GM19463 (cell line): ENCODE data around the gene RASA3.
A peak's percentile ranks its signal among the peaks of the same experiment; 100 is the strongest.

Experiments used
- ATAC-seq: cut with Tn5 transposase; IDR thresholded peaks from one replicate; pipeline ENCODE4 v1.9.1; 2021; ENCODE audit warnings: mild to moderate bottlenecking, moderate library complexity; ENCODE audit not compliant: unreplicated experiment

RASA3 gene

DNA sequence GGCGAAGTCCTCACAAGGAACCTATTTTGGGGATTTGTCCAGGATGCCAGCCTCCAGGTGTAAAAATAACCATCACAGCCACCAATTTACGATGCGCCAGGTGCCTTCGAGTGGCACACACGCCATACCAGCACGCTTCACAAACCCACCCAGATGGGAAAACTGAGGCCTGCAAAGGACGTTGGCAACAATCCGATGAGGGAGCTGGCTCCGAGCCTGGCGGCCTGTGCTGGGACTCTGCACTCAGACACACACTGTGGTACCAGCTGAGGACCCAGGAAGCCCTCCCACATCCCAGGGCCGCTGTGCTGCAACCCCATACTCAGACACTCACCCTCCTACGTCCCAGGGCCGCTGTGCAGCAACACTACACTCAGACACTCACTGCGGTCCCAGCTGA, 93.5 kb downstream of the RASA3 start:
- ATAC-seq: no peak

GRCh38 chr13:114038211-114038613, 94.2 kb downstream of the RASA3 start:
- no peak for ATAC-seq

DNA sequence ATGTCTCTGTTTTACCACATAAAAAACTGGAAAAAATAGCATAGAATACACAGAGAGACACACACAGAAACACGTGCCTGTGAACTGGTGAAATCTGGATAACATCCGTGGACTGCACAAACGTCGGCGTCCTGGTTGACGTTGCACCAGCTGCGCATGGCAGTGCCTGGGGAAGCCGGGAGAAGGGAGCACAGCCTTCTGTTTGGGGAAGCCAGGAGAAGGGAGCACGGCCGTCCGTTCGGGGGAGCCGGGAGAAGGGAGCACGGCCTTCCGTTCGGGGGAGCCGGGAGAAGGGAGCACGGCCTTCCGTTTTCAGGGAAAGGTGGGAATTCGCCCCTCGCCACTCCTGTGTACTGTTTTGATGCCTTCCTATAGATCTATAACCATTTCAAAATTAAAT, 94.7 kb downstream of the RASA3 start:
- no peak for ATAC-seq

- ATAC-seq: no peak
Observed at GRCh38 chr13:114035583-114036531, 96.6 kb downstream of the RASA3 start.

- ATAC-seq: no peak
Observed at GRCh38 chr13:114035186-114035582, 97.2 kb downstream of the RASA3 start.

DNA sequence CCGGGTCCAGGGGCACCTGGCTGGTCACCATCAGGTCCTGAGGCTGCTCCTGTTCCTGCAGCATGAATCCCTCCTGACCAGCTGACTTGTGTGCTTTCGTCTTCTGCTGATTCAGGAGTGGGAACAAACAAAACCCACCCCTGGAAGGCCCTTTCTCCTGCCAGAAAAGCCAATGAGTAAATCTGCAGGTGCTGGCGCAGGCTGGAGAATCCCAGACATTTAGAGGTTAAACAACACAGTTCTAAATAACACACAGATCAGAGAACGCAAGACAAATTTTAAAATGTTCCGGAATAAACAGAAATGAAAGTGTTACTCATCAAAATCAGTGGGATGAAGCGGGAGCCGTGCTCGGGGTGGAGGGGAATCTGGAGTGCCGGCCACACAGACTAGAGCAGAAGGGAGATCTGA, 97.9 kb downstream of the RASA3 start:
- no peak for ATAC-seq

- ATAC-seq: no peak
Observed at GRCh38 chr13:114033541-114034315, 98.7 kb downstream of the RASA3 start.

- ATAC-seq: no peak
Observed at GRCh38 chr13:114032126-114032799, 100.2 kb downstream of the RASA3 start.

DNA sequence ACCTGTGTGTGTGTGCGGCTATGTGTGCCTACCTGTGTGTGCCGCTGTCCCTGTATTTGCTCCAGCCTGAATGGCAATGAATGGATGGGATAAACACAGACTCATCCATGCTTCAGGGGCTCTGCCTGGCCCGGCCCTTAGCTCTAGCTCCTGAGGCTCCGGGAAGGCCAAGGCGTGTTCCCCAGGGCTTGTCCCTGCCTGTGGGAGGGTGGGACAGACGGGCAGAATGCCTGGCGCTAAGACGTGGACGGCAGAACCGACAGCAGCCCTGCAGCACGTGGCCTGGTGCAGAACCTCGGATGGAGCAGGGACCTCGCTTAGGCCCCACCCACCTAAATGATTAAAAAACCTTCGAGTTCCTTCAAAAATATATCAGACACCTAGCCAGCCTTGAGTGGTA, 100.8 kb downstream of the RASA3 start:
- no peak for ATAC-seq

GRCh38 chr13:114030666-114031610, 101.5 kb downstream of the RASA3 start:
- ATAC-seq: no peak

- no peak for ATAC-seq
Observed at GRCh38 chr13:114029866-114030625, 102.4 kb downstream of the RASA3 start.

- no peak for ATAC-seq
Observed at GRCh38 chr13:114027826-114028225, 104.6 kb downstream of the RASA3 start.

DNA sequence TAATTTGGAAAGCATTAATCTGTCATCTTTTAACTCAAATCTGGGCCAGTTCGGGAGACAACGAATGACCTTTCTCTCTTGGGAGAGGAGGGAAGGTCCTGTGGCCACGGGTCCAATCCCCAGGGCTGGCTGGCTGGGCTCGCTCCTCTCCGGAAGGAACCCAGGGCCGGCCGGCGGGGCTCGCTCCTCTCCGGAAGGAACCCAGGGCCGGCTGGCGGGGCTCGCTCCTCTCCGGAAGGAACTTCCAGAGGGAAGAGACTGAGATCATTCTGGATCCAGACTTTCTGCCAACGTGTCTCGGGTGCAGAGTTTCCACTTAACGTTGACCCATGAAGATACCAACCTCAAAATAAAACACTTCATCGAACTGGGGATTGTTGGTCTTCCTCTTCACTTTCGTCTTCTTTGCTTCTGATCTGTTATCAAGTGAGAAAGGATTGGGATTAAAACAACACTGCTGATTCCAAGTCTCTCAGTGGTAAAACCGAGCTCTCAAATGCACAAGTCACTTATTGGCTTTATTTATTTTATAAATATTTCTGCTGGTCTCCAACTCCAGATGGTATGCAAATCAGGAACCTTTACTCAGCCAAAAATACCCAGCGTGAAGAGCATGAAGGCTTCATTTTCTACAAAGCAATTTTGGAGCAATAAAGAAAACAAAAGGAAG, 105.2 kb downstream of the RASA3 start:
- no peak for ATAC-seq

GRCh38 chr13:114026481-114026880, 105.9 kb downstream of the RASA3 start:
- no peak for ATAC-seq

DNA sequence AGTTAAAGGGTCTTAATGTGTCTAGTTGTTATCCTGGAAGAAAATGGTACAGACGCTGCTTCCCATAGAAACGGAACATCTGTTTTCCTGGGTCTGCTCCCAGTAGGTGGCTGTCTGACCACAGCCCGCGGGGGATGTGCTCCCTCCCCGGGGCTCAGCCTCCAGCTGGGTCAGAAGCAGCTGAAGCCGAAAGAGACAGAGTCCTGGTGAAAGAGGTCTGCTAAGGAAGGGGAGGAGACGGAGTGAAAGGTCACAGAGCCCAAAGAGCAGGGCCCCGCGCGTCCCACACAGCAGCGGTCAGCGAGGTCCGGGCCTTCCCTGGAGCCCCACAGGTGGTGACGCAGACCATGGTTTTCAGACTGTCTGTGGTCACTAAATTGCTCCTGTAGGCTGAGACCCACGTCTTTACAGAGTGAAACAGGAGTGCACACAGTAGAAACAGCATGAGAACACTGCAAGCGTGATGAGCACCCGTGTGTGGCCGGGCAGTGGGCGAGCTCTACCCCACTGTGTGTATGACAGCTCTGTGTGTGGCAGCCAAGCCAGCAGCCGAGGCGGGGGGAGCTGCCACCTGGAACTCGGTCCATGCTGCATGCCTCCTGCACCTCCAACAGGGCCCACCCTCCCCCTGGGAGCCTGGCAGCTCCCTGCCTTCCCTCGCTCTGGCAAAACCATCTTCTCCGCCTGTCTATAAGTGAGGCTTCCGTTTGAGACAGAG, 106.5 kb downstream of the RASA3 start:
- ATAC-seq: peak; percentile 37

DNA sequence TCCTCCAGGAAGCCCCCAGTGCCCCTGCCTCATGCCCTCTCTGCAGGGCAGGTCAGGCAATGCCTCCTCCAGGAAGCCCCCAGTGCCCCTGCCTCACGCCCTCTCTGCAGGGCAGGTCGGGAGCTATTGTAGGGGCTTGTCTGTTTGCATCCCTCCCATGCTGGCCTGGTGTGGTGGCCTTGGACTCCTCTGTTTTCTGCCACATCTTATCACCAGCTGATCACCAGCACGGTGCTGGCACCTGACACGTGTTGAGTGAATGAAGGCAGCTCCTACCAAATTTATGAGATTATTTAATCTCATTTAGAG, 107.1 kb downstream of the RASA3 start:
- no peak for ATAC-seq

DNA sequence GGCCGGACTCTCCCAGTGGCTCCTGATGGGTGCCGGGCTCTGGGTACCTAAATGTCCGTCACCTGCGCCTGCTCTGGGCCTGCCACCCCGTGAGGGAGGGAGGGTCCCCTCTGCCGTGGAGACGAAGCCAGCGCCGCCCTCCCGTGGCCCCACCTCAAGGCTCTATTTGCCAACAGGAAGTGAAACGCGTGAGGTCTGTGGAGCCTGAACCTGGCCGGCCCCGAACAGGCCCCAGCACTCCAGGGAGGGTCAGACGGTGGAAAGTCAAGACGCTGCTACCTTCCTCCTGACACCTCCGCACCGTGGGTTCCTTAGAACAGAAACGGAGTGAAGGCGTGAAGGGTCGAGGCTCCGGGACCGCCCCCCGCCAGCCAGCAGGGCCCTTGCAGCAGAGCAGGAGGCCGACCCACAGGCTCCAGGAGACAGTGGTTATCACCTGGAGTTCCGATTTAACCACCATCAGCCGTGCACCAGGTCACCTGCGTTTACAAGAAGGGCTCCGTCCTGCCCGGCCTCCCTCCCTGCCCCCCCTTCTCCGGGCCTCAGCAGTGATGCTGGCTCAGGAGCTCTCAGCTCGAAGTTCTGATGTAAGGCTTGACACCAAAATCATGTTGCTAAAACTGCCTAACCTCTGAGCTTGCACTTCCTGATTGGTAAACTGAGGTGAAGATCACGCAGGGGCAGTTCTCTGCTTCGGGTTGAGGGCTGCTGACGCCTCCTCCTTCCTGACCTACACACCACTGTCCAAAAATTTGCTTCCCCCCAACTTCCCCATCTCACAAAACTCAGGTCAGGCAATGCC, 107.6 kb downstream of the RASA3 start:
- peak; percentile 77 for ATAC-seq
